KMS-11 (cell line): ENCODE results near the gene IGFBP3.

Experiments used
- H2AFZ ChIP-seq: fragments of 200-600 bp; sonication (generic); 2 replicates; pipeline ENCODE4 v1.6.1; 2016; ENCODE audit warnings: antibody characterized with exemption, mixed run types, low read depth
- H3K27ac ChIP-seq: fragments of 200-600 bp; sonication (generic); 2 replicates; pipeline ENCODE4 v1.6.1; 2016; ENCODE audit warnings: mild to moderate bottlenecking, mixed run types
- H3K27me3 ChIP-seq: fragments of 200-600 bp; sonication (generic); 2 replicates; pipeline ENCODE4 v1.6.1; 2017; ENCODE audit warnings: mild to moderate bottlenecking, low read depth, mixed run types, moderate library complexity; ENCODE audit not compliant: insufficient read depth
- H3K36me3 ChIP-seq: fragments of 200-600 bp; sonication (generic); 2 replicates; pipeline ENCODE4 v1.6.1; 2017; ENCODE audit warnings: mild to moderate bottlenecking, mixed run types; ENCODE audit not compliant: insufficient read depth
- H3K4me1 ChIP-seq: fragments of 200-600 bp; sonication (generic); 2 replicates; pipeline ENCODE4 v1.6.1; 2016; ENCODE audit warnings: mild to moderate bottlenecking, low read depth, mixed run types; ENCODE audit not compliant: poor library complexity, severe bottlenecking
- H3K4me2 ChIP-seq: fragments of 200-600 bp; sonication (generic); 2 replicates; pipeline ENCODE4 v1.7.0; 2016; ENCODE audit warnings: mild to moderate bottlenecking, mixed run types
- H3K4me3 ChIP-seq: fragments of 200-600 bp; sonication (generic); IDR thresholded peaks from 2 replicates; pipeline ENCODE4 v1.6.1; 2017; ENCODE audit warnings: low read depth, low read length, mixed read lengths; ENCODE audit not compliant: insufficient read depth
- H3K79me2 ChIP-seq: fragments of 200-600 bp; sonication (generic); 2 replicates; pipeline ENCODE4 v1.6.1; 2016; ENCODE audit warnings: low read depth, mixed run types; ENCODE audit not compliant: insufficient read depth
- H3K9ac ChIP-seq: fragments of 200-600 bp; sonication (generic); 2 replicates; pipeline ENCODE4 v1.6.1; 2016; ENCODE audit warnings: mild to moderate bottlenecking, mixed run types
- H4K20me1 ChIP-seq: fragments of 200-600 bp; sonication (generic); 2 replicates; pipeline ENCODE4 v1.6.1; 2016; ENCODE audit warnings: mild to moderate bottlenecking, mixed run types; ENCODE audit not compliant: insufficient read depth
- CTCF ChIP-seq: fragments of 200-600 bp; sonication (generic); conservative IDR thresholded peaks from 2 replicates; pipeline ENCODE4 v1.6.1; 2017; ENCODE audit warnings: low read depth, mild to moderate bottlenecking, antibody characterized with exemption, low read length, moderate library complexity, mixed read lengths

Gene IGFBP3

GRCh38 chr7:45910855-45911254, 10.2 kb downstream of the IGFBP3 start:
- Histone ChIP-seq H3K4me1 (no peaks in the 10 kb centered on the region), H3K36me3 (no peaks in the 10 kb centered on the region), H3K9ac (no peak overlapping the region), H3K27ac (no peak overlapping the region), H3K79me2 (no peaks in the 10 kb centered on the region), H2AFZ (no peak overlapping the region), H3K4me2 (no peak overlapping the region), H3K27me3 (no peaks in the 10 kb centered on the region), H3K4me3 (no peak overlapping the region), H4K20me1 (no peaks in the 10 kb centered on the region)
- no peak for TF ChIP-seq CTCF

- Histone ChIP-seq H3K4me1 (no peaks in the 10 kb centered on the region), H3K27ac (no peak overlapping the region)
Measured at GRCh38 chr7:45909561-45909960, 11.5 kb downstream of the IGFBP3 start.

GRCh38 chr7:45902820-45903219, 18.3 kb downstream of the IGFBP3 start:
- Histone ChIP-seq H3K79me2 (no peaks in the 10 kb centered on the region), H3K9ac (no peak overlapping the region), H3K4me3 (no peak overlapping the region), H2AFZ (no peak overlapping the region), H3K4me2 (no peak overlapping the region), H4K20me1 (no peaks in the 10 kb centered on the region), H3K27me3 (no peaks in the 10 kb centered on the region), H3K27ac (no peak overlapping the region), H3K36me3 (no peaks in the 10 kb centered on the region), H3K4me1 (no peaks in the 10 kb centered on the region)
- no peak for TF ChIP-seq CTCF

More at GRCh38 chr7:45909561-45909960, 11.5 kb downstream of the IGFBP3 start:
- no peak overlapping the region for H3K9ac ChIP-seq
- H3K4me2 ChIP-seq: no peak overlapping the region
- H3K27me3 ChIP-seq: no peaks in the 10 kb centered on the region
- no peak overlapping the region for H2AFZ ChIP-seq
- no peaks in the 10 kb centered on the region for H3K36me3 ChIP-seq
- no peaks in the 10 kb centered on the region for H4K20me1 ChIP-seq
- TF ChIP-seq CTCF: no peak
- H3K79me2 ChIP-seq: no peaks in the 10 kb centered on the region
- H3K4me3 ChIP-seq: no peak overlapping the region

- H3K27ac ChIP-seq: no peak overlapping the region
- H3K9ac ChIP-seq: no peak overlapping the region
- H4K20me1 ChIP-seq: no peaks in the 10 kb centered on the region
- H3K36me3 ChIP-seq: no peaks in the 10 kb centered on the region
- no peak for TF ChIP-seq CTCF
- H3K79me2 ChIP-seq: no peaks in the 10 kb centered on the region
- no peaks in the 10 kb centered on the region for H3K4me1 ChIP-seq
- H3K4me2 ChIP-seq: no peak overlapping the region
- no peaks in the 10 kb centered on the region for H3K27me3 ChIP-seq
- no peak overlapping the region for H2AFZ ChIP-seq
- no peak overlapping the region for H3K4me3 ChIP-seq
Measured at GRCh38 chr7:45901566-45901965, 19.5 kb downstream of the IGFBP3 start.
